Stimulated activated CD4-positive, alpha-beta T cell treated with anti-CD3 and anti-CD28 coated beads, Interleukin-2, amount 100 ng/mL, for 48 hours (primary cell): ENCODE results near the gene RHOD.

Experiments used
- DNase-seq, 2 donors: peaks; one replicate each; pipeline ENCODE4 v3.0.0-alpha.2; 2020

Gene RHOD

GRCh38 chr11:67056267-67057204, at the start of gene RHOD:
Gene RHOD (plus strand): TSS chr11:67056847. CDS start chr11:67056903, 56 bp downstream.
- peak; percentile 24 to 31 for DNase-seq

- DNase-seq, result no peak
Measured at GRCh38 chr11:67007126-67007525, 49.5 kb upstream of the RHOD start.

GRCh38 chr11:67010296-67010905, 46.2 kb upstream of the RHOD start:
- DNase-seq, result no peak

GRCh38 chr11:67013511-67014045, 43.1 kb upstream of the RHOD start:
- no peak for DNase-seq

GRCh38 chr11:67014343-67014742, 42.3 kb upstream of the RHOD start:
- no peak for DNase-seq

- no peak for DNase-seq
Measured at GRCh38 chr11:67015048-67015447, 41.6 kb upstream of the RHOD start.

- no peak for DNase-seq
Measured at GRCh38 chr11:67016550-67016949, 40.1 kb upstream of the RHOD start.

GRCh38 chr11:67020949-67021348, 35.7 kb upstream of the RHOD start:
- no peak for DNase-seq

GRCh38 chr11:67022341-67022933, 34.2 kb upstream of the RHOD start:
- DNase-seq, result no peak

GRCh38 chr11:67022961-67023956, 33.4 kb upstream of the RHOD start, which contains the start of gene SYT12:
Gene SYT12 (plus strand): TSS chr11:67023134. CDS start chr11:67030145, 7,011 bp downstream.
- DNase-seq, result no peak

GRCh38 chr11:67023957-67024353, 32.7 kb upstream of the RHOD start:
- no peak for DNase-seq

GRCh38 chr11:67024410-67024809, 32.2 kb upstream of the RHOD start:
- peak; percentile 19 to 22 for DNase-seq

GRCh38 chr11:67024966-67025365, 31.7 kb upstream of the RHOD start:
- DNase-seq, result no peak

- no peak for DNase-seq
Measured at GRCh38 chr11:67025750-67026149, 30.9 kb upstream of the RHOD start.

- DNase-seq, result no peak
Measured at GRCh38 chr11:67026941-67027340, 29.7 kb upstream of the RHOD start.

GRCh38 chr11:67027483-67027930, 29.1 kb upstream of the RHOD start:
- DNase-seq, result no peak

- no peak for DNase-seq
Measured at GRCh38 chr11:67027943-67028542, 28.6 kb upstream of the RHOD start.

- no peak for DNase-seq
Measured at GRCh38 chr11:67029146-67029545, 27.5 kb upstream of the RHOD start.

GRCh38 chr11:67030976-67031375, 25.7 kb upstream of the RHOD start:
- DNase-seq, result no peak

GRCh38 chr11:67031791-67032561, 24.7 kb upstream of the RHOD start:
- DNase-seq, result no peak
